ENCODE data around the gene ARID1B.

ARID1B gene

DNA sequence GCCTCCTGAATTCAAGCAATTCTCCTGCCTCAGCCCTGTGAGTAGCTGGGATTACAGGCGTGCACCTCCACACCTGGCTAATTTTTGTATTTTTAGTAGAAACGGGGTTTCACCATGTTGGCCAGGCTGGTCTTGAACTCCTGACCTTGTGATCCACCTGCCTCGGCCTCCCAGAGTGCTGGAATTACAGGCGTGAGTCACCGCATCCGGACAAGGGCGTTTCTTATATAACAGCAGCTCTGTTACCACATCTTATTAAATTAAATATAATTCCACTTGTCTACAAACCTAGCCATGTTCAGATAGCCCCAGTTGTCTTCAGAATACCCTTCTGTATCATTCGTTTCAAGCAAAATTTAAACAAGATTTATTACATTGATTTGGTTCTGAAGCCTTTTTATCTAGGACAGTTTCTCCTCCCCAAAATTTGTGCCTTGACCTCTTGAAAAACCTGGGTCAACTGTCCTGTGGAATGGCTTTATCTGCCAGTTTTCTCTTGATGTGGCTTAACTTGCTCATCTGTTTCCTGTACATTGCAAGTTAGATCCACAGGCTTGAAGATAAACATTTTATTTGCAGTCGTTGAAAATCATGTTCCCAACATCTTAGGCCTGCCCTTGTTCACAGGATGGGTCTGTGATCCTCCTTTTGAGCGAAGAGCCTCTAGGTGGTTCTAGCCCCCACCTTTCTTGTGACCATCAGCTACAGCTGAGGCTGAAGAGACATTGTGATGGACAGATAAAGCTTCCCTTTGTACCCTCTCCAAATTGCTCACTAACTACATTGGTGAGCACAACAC lies 132.2 kb downstream of the ARID1B start:
- Histone ChIP-seq H3K4me2 (ENCODE audit: low read depth, low read length, poor library complexity, severe bottlenecking) (no peak overlapping the region), H3K27me3 (ENCODE audit: low read length) (no peaks in the 10 kb centered on the region), H3K79me2 (ENCODE audit: insufficient read depth, low read length) (peaks cover 9% of the 10 kb centered on the region), H2AFZ (ENCODE audit: low read depth, low read length, severe bottlenecking) (no peak overlapping the region), H3F3A (ENCODE audit: insufficient read depth) (no peaks in the 10 kb centered on the region), H3K9ac (ENCODE audit: low read length) (no peak overlapping the region), H3K9me2 (replicated peaks; ENCODE audit: insufficient read depth, low read length) (no peaks in the 10 kb centered on the region), H3K9me3 (ENCODE audit: insufficient read depth, low read length) (no peaks in the 10 kb centered on the region), H3K36me3 (ENCODE audit: low read length) (no peaks in the 10 kb centered on the region), H3K27ac (ENCODE audit: low read depth, low read length) (no peak overlapping the region), H3K4me3 (ENCODE audit: insufficient read depth, low read length, poor library complexity, severe bottlenecking) (no peak overlapping the region), H4K20me1 (ENCODE audit: low read depth, low read length) (peaks cover 8% of the 10 kb centered on the region; the same call in 1 of the 2 replicates)
- TF ChIP-seq, protein P1, sequence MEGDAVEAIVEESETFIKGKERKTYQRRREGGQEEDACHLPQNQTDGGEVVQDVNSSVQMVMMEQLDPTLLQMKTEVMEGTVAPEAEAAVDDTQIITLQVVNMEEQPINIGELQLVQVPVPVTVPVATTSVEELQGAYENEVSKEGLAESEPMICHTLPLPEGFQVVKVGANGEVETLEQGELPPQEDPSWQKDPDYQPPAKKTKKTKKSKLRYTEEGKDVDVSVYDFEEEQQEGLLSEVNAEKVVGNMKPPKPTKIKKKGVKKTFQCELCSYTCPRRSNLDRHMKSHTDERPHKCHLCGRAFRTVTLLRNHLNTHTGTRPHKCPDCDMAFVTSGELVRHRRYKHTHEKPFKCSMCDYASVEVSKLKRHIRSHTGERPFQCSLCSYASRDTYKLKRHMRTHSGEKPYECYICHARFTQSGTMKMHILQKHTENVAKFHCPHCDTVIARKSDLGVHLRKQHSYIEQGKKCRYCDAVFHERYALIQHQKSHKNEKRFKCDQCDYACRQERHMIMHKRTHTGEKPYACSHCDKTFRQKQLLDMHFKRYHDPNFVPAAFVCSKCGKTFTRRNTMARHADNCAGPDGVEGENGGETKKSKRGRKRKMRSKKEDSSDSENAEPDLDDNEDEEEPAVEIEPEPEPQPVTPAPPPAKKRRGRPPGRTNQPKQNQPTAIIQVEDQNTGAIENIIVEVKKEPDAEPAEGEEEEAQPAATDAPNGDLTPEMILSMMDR (IDR thresholded peaks at IDR 0.05; ENCODE audit: insufficient read depth, low read length, poor library complexity, severe bottlenecking): no peak
- TF ChIP-seq EZH2phosphoT487 (conservative IDR thresholded peaks at IDR 0.05; ENCODE audit: low read length): no peak

DNA sequence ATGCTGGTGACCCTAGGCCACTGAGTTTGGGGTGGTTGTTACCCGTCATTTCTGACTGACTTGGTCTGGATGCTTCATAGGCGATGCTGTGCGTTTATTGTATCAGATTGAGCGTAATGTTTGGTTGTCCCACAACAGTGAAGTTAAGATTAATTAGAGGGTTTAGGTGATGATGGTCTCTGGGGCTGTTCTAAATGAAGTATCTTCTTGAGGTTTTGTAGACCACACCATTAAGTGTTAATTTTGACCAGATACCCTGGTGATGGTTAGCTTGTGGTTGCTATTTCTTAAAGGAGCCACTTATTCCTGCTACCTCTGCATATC lies 132.8 kb downstream of the ARID1B start:
- Histone ChIP-seq H3F3A (ENCODE audit: insufficient read depth) (no peaks in the 10 kb centered on the region), H3K9ac (ENCODE audit: low read length) (no peak overlapping the region), H3K4me3 (ENCODE audit: insufficient read depth, low read length, poor library complexity, severe bottlenecking) (no peak overlapping the region), H3K79me2 (ENCODE audit: insufficient read depth, low read length) (peaks cover 9% of the 10 kb centered on the region), H3K27ac (ENCODE audit: low read depth, low read length) (no peak overlapping the region), H4K20me1 (ENCODE audit: low read depth, low read length) (peaks cover 8% of the 10 kb centered on the region; the same call in 1 of the 2 replicates), H3K9me2 (replicated peaks; ENCODE audit: insufficient read depth, low read length) (no peaks in the 10 kb centered on the region), H3K36me3 (ENCODE audit: low read length) (no peaks in the 10 kb centered on the region), H3K27me3 (ENCODE audit: low read length) (no peaks in the 10 kb centered on the region), H2AFZ (ENCODE audit: low read depth, low read length, severe bottlenecking) (no peak overlapping the region), H3K4me2 (ENCODE audit: low read depth, low read length, poor library complexity, severe bottlenecking) (no peak overlapping the region), H3K9me3 (ENCODE audit: insufficient read depth, low read length) (no peaks in the 10 kb centered on the region)
- TF ChIP-seq, protein P1 (IDR thresholded peaks at IDR 0.05; ENCODE audit: insufficient read depth, low read length, poor library complexity, severe bottlenecking): no peak
- no peak for TF ChIP-seq EZH2phosphoT487 (conservative IDR thresholded peaks at IDR 0.05; ENCODE audit: low read length)

DNA sequence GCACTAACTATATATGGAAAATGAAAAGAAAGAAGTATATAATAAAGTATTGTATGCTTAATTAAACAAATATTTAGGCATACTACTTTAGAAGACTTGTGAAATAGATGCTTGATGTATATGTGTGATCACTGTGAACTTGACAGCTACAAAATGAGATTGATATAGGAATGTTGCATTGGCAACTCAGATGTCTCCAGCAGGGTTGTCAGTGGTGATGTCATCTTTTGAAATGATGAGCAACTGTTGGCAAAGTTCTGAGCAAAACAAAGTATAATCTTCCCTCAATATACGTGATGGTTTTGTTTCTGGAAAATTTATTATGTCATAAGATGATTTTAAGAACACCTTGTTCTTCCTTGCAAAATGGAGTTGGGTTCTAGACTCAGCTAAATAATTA lies 133.8 kb downstream of the ARID1B start:
- no peak overlapping the region for H3K9ac ChIP-seq (ENCODE audit: low read length)
- no peaks in the 10 kb centered on the region for H3K9me2 ChIP-seq (replicated peaks; ENCODE audit: insufficient read depth, low read length)
- H3F3A ChIP-seq (ENCODE audit: insufficient read depth): no peaks in the 10 kb centered on the region
- H4K20me1 ChIP-seq (ENCODE audit: low read depth, low read length): peaks cover 8% of the 10 kb centered on the region; the same call in 1 of the 2 replicates
- no peak overlapping the region for H3K27ac ChIP-seq (ENCODE audit: low read depth, low read length)
- no peak overlapping the region for H3K4me3 ChIP-seq (ENCODE audit: insufficient read depth, low read length, poor library complexity, severe bottlenecking)
- peaks cover 9% of the 10 kb centered on the region for H3K79me2 ChIP-seq (ENCODE audit: insufficient read depth, low read length)
- H3K4me2 ChIP-seq (ENCODE audit: low read depth, low read length, poor library complexity, severe bottlenecking): no peak overlapping the region
- no peaks in the 10 kb centered on the region for H3K9me3 ChIP-seq (ENCODE audit: insufficient read depth, low read length)
- no peaks in the 10 kb centered on the region for H3K27me3 ChIP-seq (ENCODE audit: low read length)
- H3K36me3 ChIP-seq (ENCODE audit: low read length): no peaks in the 10 kb centered on the region
- no peak for TF ChIP-seq EZH2phosphoT487 (conservative IDR thresholded peaks at IDR 0.05; ENCODE audit: low read length)
- TF ChIP-seq, protein P1 (IDR thresholded peaks at IDR 0.05; ENCODE audit: insufficient read depth, low read length, poor library complexity, severe bottlenecking): no peak
- H2AFZ ChIP-seq (ENCODE audit: low read depth, low read length, severe bottlenecking): no peak overlapping the region
